Smooth muscle cell (in vitro differentiated cells): Measurements from ENCODE around the gene IFT74. TPM values are rescaled to one million over a fixed set of nuclear protein-coding genes. Genes with fewer than 3 reads are reported as not detected.

ENCODE experiments used
- DNase-seq: peaks from one replicate; lab custom pipeline; 2025; ENCODE audit not compliant: unreplicated experiment; lab: John Stamatoyannopoulos, UW
- H2AFZ ChIP-seq: fragments of 200-600 bp; sonication (generic); 2 replicates; pipeline ENCODE4 v1.6.0; 2016; ENCODE audit warnings: antibody characterized with exemption, low read depth, mild to moderate bottlenecking
- H3F3A ChIP-seq: fragments of 200-600 bp; sonication (generic); 2 replicates; pipeline ENCODE4 v1.6.0; 2017; ENCODE audit warnings: antibody characterized with exemption, low read depth
- H3K27ac ChIP-seq: fragments of 200-600 bp; sonication (generic); 2 replicates; pipeline ENCODE4 v1.5.1; 2016; ENCODE audit warnings: low read depth, mild to moderate bottlenecking
- H3K27me3 ChIP-seq: fragments of 200-600 bp; sonication (generic); 2 replicates; pipeline ENCODE4 v1.6.1; 2016; ENCODE audit warnings: low read depth, mild to moderate bottlenecking
- H3K36me3 ChIP-seq: fragments of 200-600 bp; sonication (generic); 2 replicates; pipeline ENCODE4 v1.5.1; 2016; ENCODE audit warnings: low read depth
- H3K4me1 ChIP-seq: fragments of 200-600 bp; sonication (generic); 2 replicates; pipeline ENCODE4 v1.5.1; 2016; ENCODE audit warnings: low read depth
- H3K4me2 ChIP-seq: fragments of 200-600 bp; sonication (generic); 2 replicates; pipeline ENCODE4 v1.6.0; 2016; ENCODE audit warnings: mild to moderate bottlenecking
- H3K4me3 ChIP-seq: fragments of 200-600 bp; sonication (generic); 2 replicates; pipeline ENCODE4 v1.5.1; 2016; ENCODE audit warnings: mild to moderate bottlenecking
- H3K79me2 ChIP-seq: fragments of 200-600 bp; sonication (generic); 2 replicates; pipeline ENCODE4 v1.6.0; 2016; ENCODE audit warnings: low read depth, mild to moderate bottlenecking
- H3K9ac ChIP-seq: fragments of 200-600 bp; sonication (generic); 2 replicates; pipeline ENCODE4 v1.6.0; 2016; ENCODE audit warnings: low read depth
- H3K9me3 ChIP-seq: fragments of 200-600 bp; sonication (generic); replicated peaks from 2 replicates; pipeline ENCODE4 v1.5.1; 2016; ENCODE audit warnings: low read depth
- H4K20me1 ChIP-seq: fragments of 200-600 bp; sonication (generic); 2 replicates; pipeline ENCODE4 v1.6.0; 2016; ENCODE audit warnings: low read depth
- WGBS: methylation state at CpG from one replicate; pipeline ENCODE4 v1.1.7; 2016; ENCODE audit warnings: low lambda C conversion rate; 5-methylcytosine and 5-hydroxymethylcytosine counted together
- polyA plus RNA-seq: library from polyadenylated mRNA; unstranded; fragments of >200 nt; fragmentation: Nextera tagmentation; extraction: Ambion mirVana; gene quantifications from 2 replicates; pipeline ENCODE4 v1.2.1, GENCODE V29; 2016
- total RNA-seq: library from RNA; depleted of rRNA; stranded (reverse); fragments of >200 nt; gene quantifications from 2 replicates; pipeline ENCODE4 v1.2.3, GENCODE V29; 2014
- TF ChIP-seq, protein P1 (sequence below): fragments of 200-600 bp; sonication (generic); IDR thresholded peaks from 2 replicates; pipeline ENCODE4 v1.5.1; 2017; ENCODE audit warnings: borderline replicate concordance, mild to moderate bottlenecking, antibody characterized with exemption; ENCODE audit not compliant: insufficient read depth, poor library complexity, severe bottlenecking

Gene IFT74
- total RNA-seq: 12.5 and 25.5 TPM in 2 replicates
- 10.9 and 11.8 TPM in 2 replicates for polyA plus RNA-seq

DNA sequence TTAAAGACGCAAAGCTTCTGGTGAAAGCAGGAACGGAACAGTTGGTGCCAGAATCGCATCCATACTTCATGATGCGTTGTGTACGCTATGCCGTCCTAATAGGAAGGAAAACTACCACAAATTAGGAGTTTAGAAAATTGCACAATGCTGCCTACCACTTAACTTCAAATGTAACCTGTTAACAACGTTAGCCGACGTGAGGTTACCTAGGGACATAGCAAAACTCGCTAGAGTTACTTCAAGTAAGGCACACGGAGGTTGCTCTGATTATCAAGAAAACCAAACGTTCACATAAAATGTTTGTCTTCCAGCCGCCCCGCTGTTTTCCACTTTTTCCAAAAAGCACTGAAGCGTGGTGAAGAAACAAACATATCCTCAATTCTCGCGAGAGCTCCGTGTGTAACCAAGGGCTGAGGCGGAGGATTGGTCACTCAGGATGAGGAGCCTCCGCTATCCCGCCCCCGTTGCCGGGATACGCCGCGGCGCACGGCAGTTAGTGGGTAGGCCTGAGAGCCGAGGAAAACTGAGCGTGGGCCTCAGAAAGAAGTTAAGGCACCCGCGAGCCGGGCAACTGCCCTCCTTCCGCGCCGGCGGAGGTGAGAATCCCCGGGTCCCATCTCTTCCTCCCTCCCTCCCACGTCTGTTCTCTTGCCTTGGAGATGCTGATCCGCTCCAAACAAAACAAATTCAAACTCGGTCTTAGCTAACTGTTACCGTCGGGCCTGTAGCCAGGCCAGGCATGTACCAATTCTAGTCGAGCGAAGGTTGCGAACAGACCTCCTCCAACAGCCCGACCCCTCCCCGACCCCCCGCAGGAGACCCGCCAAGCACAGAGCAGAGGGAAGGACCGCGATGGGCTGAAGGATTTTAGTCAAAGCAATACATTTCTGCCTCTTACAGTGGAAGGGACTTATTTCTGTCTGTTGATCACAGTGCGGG, at the start of gene IFT74:
Gene IFT74, plus strand, starts transcription at position 492 of the 939 bp plus-strand sequence. CDS start 5,556 bp downstream, outside the sequence.
- peak; percentile 77 for DNase-seq
- WGBS: under 1% methylated on average over 53 of the region's 53 CpGs
- H3K4me3 ChIP-seq: peak within 1 kb of the TSS; percentile 59
- H3K4me1 ChIP-seq: peaks cover 14% of the 10 kb centered on the region
- peak within 1 kb of the TSS; percentile 85 for H3K27ac ChIP-seq
- H3K9ac ChIP-seq: peak within 1 kb of the TSS; percentile 87
- no peaks in the 10 kb centered on the region for H3K9me3 ChIP-seq
- peaks cover 12% of the 10 kb centered on the region for H3K79me2 ChIP-seq
- peak within 1 kb of the TSS; percentile 84 for H2AFZ ChIP-seq
- TF ChIP-seq, protein P1, sequence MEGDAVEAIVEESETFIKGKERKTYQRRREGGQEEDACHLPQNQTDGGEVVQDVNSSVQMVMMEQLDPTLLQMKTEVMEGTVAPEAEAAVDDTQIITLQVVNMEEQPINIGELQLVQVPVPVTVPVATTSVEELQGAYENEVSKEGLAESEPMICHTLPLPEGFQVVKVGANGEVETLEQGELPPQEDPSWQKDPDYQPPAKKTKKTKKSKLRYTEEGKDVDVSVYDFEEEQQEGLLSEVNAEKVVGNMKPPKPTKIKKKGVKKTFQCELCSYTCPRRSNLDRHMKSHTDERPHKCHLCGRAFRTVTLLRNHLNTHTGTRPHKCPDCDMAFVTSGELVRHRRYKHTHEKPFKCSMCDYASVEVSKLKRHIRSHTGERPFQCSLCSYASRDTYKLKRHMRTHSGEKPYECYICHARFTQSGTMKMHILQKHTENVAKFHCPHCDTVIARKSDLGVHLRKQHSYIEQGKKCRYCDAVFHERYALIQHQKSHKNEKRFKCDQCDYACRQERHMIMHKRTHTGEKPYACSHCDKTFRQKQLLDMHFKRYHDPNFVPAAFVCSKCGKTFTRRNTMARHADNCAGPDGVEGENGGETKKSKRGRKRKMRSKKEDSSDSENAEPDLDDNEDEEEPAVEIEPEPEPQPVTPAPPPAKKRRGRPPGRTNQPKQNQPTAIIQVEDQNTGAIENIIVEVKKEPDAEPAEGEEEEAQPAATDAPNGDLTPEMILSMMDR: no peak
- H4K20me1 ChIP-seq: no peaks in the 10 kb centered on the region
- H3K36me3 ChIP-seq: no peaks in the 10 kb centered on the region
- no peaks in the 10 kb centered on the region for H3K27me3 ChIP-seq
- H3F3A ChIP-seq: peaks cover 4% of the 10 kb centered on the region
- peak within 1 kb of the TSS; percentile 85 for H3K4me2 ChIP-seq

DNA sequence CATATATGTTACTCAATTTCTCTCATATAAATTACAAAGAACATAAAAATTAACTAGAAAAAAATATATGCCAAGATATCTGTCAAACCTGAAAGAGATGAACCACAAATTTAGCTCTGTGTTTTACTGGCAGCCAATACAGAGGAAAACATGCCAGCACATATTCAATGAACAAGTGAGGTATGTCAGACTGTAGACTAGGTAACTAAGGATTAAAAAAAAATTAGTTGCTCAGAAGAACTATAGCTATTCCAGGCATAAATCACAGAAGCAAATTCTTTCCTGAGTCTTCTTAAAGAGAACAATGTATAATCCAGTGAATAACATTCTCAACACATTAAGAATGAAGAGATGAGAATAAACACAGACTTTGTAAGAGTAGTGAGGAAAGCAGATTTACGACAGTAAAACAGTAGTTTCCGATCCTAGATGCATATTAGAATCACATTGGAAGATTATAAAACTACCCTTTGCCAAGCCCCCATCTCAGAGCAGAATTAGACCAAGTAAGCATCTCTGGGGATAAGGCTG, 43.0 kb upstream of the IFT74 start:
- Histone ChIP-seq H3K79me2 (no peaks in the 10 kb centered on the region), H3K4me1 (no peaks in the 10 kb centered on the region), H3K4me3 (no peak overlapping the region), H4K20me1 (no peaks in the 10 kb centered on the region), H3K27me3 (no peaks in the 10 kb centered on the region), H3F3A (no peaks in the 10 kb centered on the region), H2AFZ (no peak overlapping the region), H3K4me2 (no peak overlapping the region), H3K9me3 (no peaks in the 10 kb centered on the region), H3K36me3 (peaks cover 9% of the 10 kb centered on the region), H3K9ac (no peak overlapping the region), H3K27ac (no peak overlapping the region)
- TF ChIP-seq, protein P1: no peak
- WGBS: 87% methylated on average over 2 of the region's 2 CpGs
- no peak for DNase-seq

DNA sequence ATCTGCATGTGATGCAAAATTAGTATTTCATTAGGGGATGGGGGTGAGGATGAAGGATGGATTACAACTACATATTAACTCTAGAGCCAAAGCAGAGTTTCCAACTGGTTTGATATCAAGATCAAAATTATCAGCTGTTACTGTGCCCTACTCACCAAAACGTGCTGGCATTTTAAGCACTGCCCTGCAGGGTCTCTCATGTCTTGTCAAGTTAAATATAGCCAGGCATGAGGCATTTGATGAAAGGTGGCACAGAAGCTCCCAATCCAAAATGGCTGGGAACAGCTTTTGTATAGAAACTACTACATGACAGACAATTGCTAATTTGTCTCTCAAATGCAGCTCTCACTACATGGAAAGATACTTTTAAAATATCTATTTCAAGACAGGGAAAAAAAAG, 36.5 kb upstream of the IFT74 start:
- no peak overlapping the region for H3K4me2 ChIP-seq
- 55% methylated on average over 1 of the region's 1 CpG for WGBS
- H3K4me1 ChIP-seq: no peaks in the 10 kb centered on the region
- no peak overlapping the region for H3K4me3 ChIP-seq
- no peak for DNase-seq
- H3K36me3 ChIP-seq: peaks cover 26% of the 10 kb centered on the region
- no peak overlapping the region for H3K9ac ChIP-seq
- H3K27me3 ChIP-seq: no peaks in the 10 kb centered on the region
- H3K27ac ChIP-seq: no peak overlapping the region
- TF ChIP-seq, protein P1: no peak
- no peaks in the 10 kb centered on the region for H3K79me2 ChIP-seq
- no peaks in the 10 kb centered on the region for H3F3A ChIP-seq
- H3K9me3 ChIP-seq: no peaks in the 10 kb centered on the region
- H2AFZ ChIP-seq: no peak overlapping the region
- no peaks in the 10 kb centered on the region for H4K20me1 ChIP-seq
